ENCODE results near the gene AEBP2.
"Not testable (repeated sequence)": the region's sequence is repeated elsewhere in the genome, so short reads cannot be mapped to it uniquely, and the experiment has no call there.

The AEBP2 gene

GRCh38 chr12:19439059-19440018, at the start of gene AEBP2:
AEBP2 (plus strand) TSS chr12:19439492; CDS start chr12:19439700, 208 bp downstream.
- peak; percentile 95 for DNase-seq

GRCh38 chr12:19390051-19390598, 49.2 kb upstream of the AEBP2 start:
- DNase-seq = no peak

GRCh38 chr12:19392644-19393043, 46.6 kb upstream of the AEBP2 start:
- DNase-seq = not testable (repeated sequence)

- no peak for DNase-seq
Observed at GRCh38 chr12:19394385-19394784, 44.9 kb upstream of the AEBP2 start.

- no peak for DNase-seq
Observed at GRCh38 chr12:19397534-19397933, 41.8 kb upstream of the AEBP2 start.

- DNase-seq = no peak
Observed at GRCh38 chr12:19398376-19399363, 40.6 kb upstream of the AEBP2 start.

GRCh38 chr12:19400649-19401285, 38.5 kb upstream of the AEBP2 start:
- DNase-seq = not testable (repeated sequence)

- no peak for DNase-seq
Observed at GRCh38 chr12:19402211-19402610, 37.1 kb upstream of the AEBP2 start.

GRCh38 chr12:19402743-19403431, 36.4 kb upstream of the AEBP2 start:
- peak; percentile 70 for DNase-seq

- no peak for DNase-seq
Observed at GRCh38 chr12:19404242-19404880, 34.9 kb upstream of the AEBP2 start.

- no peak for DNase-seq
Observed at GRCh38 chr12:19409376-19409775, 29.9 kb upstream of the AEBP2 start.

- no peak for DNase-seq
Observed at GRCh38 chr12:19410211-19410610, 29.1 kb upstream of the AEBP2 start.

GRCh38 chr12:19410629-19411185, 28.6 kb upstream of the AEBP2 start:
- DNase-seq = no peak

GRCh38 chr12:19411234-19412204, 27.8 kb upstream of the AEBP2 start:
- DNase-seq = no peak

GRCh38 chr12:19412844-19413243, 26.4 kb upstream of the AEBP2 start:
- no peak for DNase-seq

GRCh38 chr12:19413582-19413981, 25.7 kb upstream of the AEBP2 start:
- not testable (repeated sequence) for DNase-seq

- DNase-seq = no peak
Observed at GRCh38 chr12:19415563-19415962, 23.7 kb upstream of the AEBP2 start.

- DNase-seq = no peak
Observed at GRCh38 chr12:19419086-19419485, 20.2 kb upstream of the AEBP2 start.

GRCh38 chr12:19421503-19422282, 17.6 kb upstream of the AEBP2 start:
- DNase-seq = no peak
